ENCODE measurements around the gene C2orf74.
"Not testable (repeated sequence)": the region's sequence is repeated elsewhere in the genome, so short reads cannot be mapped to it uniquely, and the experiment has no call there.

GRCh38 chr2:61148091-61148490, 13.9 kb upstream of the C2orf74 start:
- TF ChIP-seq CTCF (IDR thresholded peaks at IDR 0.05); ZFX (IDR thresholded peaks at IDR 0.05; ENCODE audit: borderline replicate concordance): not testable (repeated sequence)

All from 22Rv1 (cell line).